Stomach (tissue), 4 donors: Measurements from ENCODE around the gene DGCR8.

Experiments
- EP300 ChIP-seq: sonication (generic); formaldehyde crosslinking; IDR thresholded peaks from one replicate; pipeline ENCODE4 v1.6.1; 2017; ENCODE audit warnings: antibody characterized with exemption
- POLR2A ChIP-seq, 4 donors: fragments of 450-650 bp; IDR thresholded peaks; one replicate each; pipeline ENCODE4 v1.6.1; 2016; ENCODE audit warnings: antibody characterized with exemption in 4 of 4, control low read depth in 2 of 4, mild to moderate bottlenecking in 1 of 4, moderate library complexity in 1 of 4
- POLR2AphosphoS5 ChIP-seq, 3 donors: sonication (generic); formaldehyde crosslinking; IDR thresholded peaks; one replicate each; pipeline ENCODE4 v1.6.1; 2016; ENCODE audit warnings: antibody characterized with exemption in 3 of 3
- TF ChIP-seq, protein P1 (sequence below), 7 experiments: fragments of 450-650 bp in 4 of 7; fragments of 200-600 bp in 3 of 7; sonication (generic) in 3 of 7; IDR thresholded peaks; one replicate each; pipeline ENCODE4 v1.5.1; 2016 to 2019; ENCODE audit warnings: antibody characterized with exemption in 7 of 7, control low read depth in 2 of 7, mild to moderate bottlenecking in 1 of 7

- peak; percentile 84 to 97 (median 96) for TF ChIP-seq POLR2AphosphoS5 (IDR thresholded peaks at IDR 0.05)
- TF ChIP-seq, protein P1, sequence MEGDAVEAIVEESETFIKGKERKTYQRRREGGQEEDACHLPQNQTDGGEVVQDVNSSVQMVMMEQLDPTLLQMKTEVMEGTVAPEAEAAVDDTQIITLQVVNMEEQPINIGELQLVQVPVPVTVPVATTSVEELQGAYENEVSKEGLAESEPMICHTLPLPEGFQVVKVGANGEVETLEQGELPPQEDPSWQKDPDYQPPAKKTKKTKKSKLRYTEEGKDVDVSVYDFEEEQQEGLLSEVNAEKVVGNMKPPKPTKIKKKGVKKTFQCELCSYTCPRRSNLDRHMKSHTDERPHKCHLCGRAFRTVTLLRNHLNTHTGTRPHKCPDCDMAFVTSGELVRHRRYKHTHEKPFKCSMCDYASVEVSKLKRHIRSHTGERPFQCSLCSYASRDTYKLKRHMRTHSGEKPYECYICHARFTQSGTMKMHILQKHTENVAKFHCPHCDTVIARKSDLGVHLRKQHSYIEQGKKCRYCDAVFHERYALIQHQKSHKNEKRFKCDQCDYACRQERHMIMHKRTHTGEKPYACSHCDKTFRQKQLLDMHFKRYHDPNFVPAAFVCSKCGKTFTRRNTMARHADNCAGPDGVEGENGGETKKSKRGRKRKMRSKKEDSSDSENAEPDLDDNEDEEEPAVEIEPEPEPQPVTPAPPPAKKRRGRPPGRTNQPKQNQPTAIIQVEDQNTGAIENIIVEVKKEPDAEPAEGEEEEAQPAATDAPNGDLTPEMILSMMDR (IDR thresholded peaks at IDR 0.05) = peak in 1 of 7 experiments; percentile 18
- no peak for TF ChIP-seq POLR2A (IDR thresholded peaks at IDR 0.05)
- no peak for TF ChIP-seq EP300
Observed at GRCh38 chr22:20116951-20117632, 37.1 kb downstream of the DGCR8 start, which contains the start of gene TRMT2A.
